Measurements from ENCODE around the gene RIMBP2.

Gene RIMBP2

DNA sequence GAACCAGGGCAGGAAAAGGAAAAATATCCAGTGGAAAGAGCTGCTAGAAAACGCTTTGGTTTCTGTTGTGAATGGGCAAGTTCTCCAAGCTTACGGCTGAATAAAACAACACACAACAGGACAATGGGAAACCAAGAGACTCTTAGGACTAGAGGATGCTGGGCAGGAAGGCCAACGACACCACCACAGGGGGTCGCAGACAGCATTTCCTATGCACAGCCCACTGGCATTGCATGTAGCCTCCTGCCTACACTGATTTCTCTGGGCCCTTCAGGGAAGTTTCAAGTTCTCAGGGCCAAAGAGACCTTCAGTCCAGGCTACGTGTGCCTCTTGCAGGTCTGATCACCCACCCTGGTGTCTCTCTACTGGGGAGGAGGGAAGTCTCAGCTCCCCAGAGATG, 108.0 kb downstream of the RIMBP2 start:
- no peaks in the 10 kb centered on the region for H3K36me3 ChIP-seq (ENCODE audit: control insufficient read depth, insufficient read depth, low read length)
- no peak overlapping the region for H4K5ac ChIP-seq (ENCODE audit: low read length)
- peak; percentile 66 for DNase-seq
- no peak overlapping the region for H4K8ac ChIP-seq (ENCODE audit: low read depth, low read length)
- no peak overlapping the region for H2BK15ac ChIP-seq (replicated peaks; ENCODE audit: low read depth)
- peaks cover 2% of the 10 kb centered on the region for H3K4me1 ChIP-seq (ENCODE audit: control insufficient read depth, low read depth, low read length)
- H3K23ac ChIP-seq (ENCODE audit: low read length): no peak overlapping the region
- H2BK5ac ChIP-seq (ENCODE audit: low read length): no peak overlapping the region
- H3K4me3 ChIP-seq (ENCODE audit: low read length): no peak overlapping the region
- H3K27ac ChIP-seq (ENCODE audit: low read depth, low read length): no peak overlapping the region
- no peak overlapping the region for H3K56ac ChIP-seq (ENCODE audit: low read length)
- H2AK5ac ChIP-seq (ENCODE audit: low read length): no peak overlapping the region
- H3K9ac ChIP-seq (ENCODE audit: low read length): no peak overlapping the region
- H2BK120ac ChIP-seq (ENCODE audit: low read depth, low read length): no peak overlapping the region
- no peaks in the 10 kb centered on the region for H3K79me1 ChIP-seq (ENCODE audit: low read length)
- H3K18ac ChIP-seq (ENCODE audit: low read length): no peak overlapping the region
- no peak overlapping the region for H3K4me2 ChIP-seq (ENCODE audit: low read length)
- no peaks in the 10 kb centered on the region for H3K27me3 ChIP-seq (ENCODE audit: insufficient read depth, low read length, poor library complexity)
- no peak overlapping the region for H3K4ac ChIP-seq (ENCODE audit: low read depth, low read length)
- no CpG with 5 or more reads among the region's 5 CpGs for WGBS (ENCODE audit: extremely low coverage, insufficient coverage, low lambda C conversion rate)
- no peaks in the 10 kb centered on the region for H3K79me2 ChIP-seq (ENCODE audit: control insufficient read depth, insufficient read depth, low read length)

DNA sequence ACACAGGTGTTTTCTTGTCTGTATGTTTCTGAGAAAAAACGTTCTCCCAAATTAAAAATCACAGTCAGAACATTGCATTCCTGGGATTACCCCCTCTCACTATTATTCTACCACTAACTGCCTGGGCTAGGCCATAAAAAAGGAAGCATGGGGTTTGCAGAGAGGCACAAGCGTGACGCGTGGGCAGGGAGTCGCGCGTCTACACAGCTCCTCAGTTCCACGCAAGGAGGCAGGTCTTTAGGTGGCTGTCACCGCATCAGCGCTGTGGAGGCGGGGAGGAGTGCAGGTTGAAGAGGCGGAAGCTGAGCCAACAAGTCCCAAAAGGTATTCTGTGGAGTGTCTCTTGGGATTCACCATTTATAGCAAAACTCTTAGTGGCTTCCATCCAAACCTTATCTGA, 109.9 kb downstream of the RIMBP2 start:
- no peak overlapping the region for H3K18ac ChIP-seq (ENCODE audit: low read length)
- H3K4me2 ChIP-seq (ENCODE audit: low read length): no peak overlapping the region
- no peaks in the 10 kb centered on the region for H3K79me1 ChIP-seq (ENCODE audit: low read length)
- no peak overlapping the region for H3K9ac ChIP-seq (ENCODE audit: low read length)
- no peaks in the 10 kb centered on the region for H3K27me3 ChIP-seq (ENCODE audit: insufficient read depth, low read length, poor library complexity)
- DNase-seq: no peak
- no peak overlapping the region for H3K4me3 ChIP-seq (ENCODE audit: low read length)
- H2BK120ac ChIP-seq (ENCODE audit: low read depth, low read length): no peak overlapping the region
- no peak overlapping the region for H2AK5ac ChIP-seq (ENCODE audit: low read length)
- no peak overlapping the region for H2BK15ac ChIP-seq (replicated peaks; ENCODE audit: low read depth)
- H4K8ac ChIP-seq (ENCODE audit: low read depth, low read length): no peak overlapping the region
- no peak overlapping the region for H3K23ac ChIP-seq (ENCODE audit: low read length)
- no peak overlapping the region for H4K5ac ChIP-seq (ENCODE audit: low read length)
- WGBS (ENCODE audit: extremely low coverage, insufficient coverage, low lambda C conversion rate): no CpG with 5 or more reads among the region's 12 CpGs
- no peak overlapping the region for H3K27ac ChIP-seq (ENCODE audit: low read depth, low read length)
- no peaks in the 10 kb centered on the region for H3K36me3 ChIP-seq (ENCODE audit: control insufficient read depth, insufficient read depth, low read length)
- no peak overlapping the region for H3K4ac ChIP-seq (ENCODE audit: low read depth, low read length)
- peaks cover 2% of the 10 kb centered on the region for H3K4me1 ChIP-seq (ENCODE audit: control insufficient read depth, low read depth, low read length)
- no peaks in the 10 kb centered on the region for H3K79me2 ChIP-seq (ENCODE audit: control insufficient read depth, insufficient read depth, low read length)
- no peak overlapping the region for H3K56ac ChIP-seq (ENCODE audit: low read length)
- H2BK5ac ChIP-seq (ENCODE audit: low read length): no peak overlapping the region

DNA sequence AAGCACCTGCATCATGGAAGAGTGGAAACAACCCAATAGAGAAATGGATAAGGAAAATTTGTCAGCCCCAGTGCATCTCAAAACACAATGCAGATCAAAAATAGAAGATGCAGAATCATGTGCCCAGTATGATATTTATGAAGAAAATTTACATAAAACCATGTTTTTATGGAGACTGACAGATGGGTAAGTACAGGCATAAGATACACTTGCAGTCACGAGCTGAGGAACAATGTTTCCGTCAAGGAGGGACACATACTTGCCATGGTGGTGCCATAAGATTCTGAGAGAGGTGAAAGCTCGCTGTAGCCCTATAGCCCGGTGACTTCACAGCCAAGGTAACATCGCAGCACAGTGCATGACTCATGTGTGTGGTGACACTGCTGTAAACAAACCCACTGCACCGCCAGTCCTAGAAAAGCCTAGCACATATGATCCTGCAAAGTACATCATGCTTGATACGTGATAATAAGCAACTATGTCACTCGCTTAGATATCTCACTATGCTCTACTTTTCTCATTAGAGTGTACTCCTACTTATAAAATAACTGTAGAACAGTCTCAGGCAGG, 112.6 kb downstream of the RIMBP2 start:
- Histone ChIP-seq H3K4me3 (ENCODE audit: low read length) (no peak overlapping the region), H3K23ac (ENCODE audit: low read length) (peak overlapping the region; percentile 70), H3K4me2 (ENCODE audit: low read length) (no peak overlapping the region), H3K27me3 (ENCODE audit: insufficient read depth, low read length, poor library complexity) (no peaks in the 10 kb centered on the region), H3K27ac (ENCODE audit: low read depth, low read length) (no peak overlapping the region), H2BK120ac (ENCODE audit: low read depth, low read length) (no peak overlapping the region), H3K4ac (ENCODE audit: low read depth, low read length) (no peak overlapping the region), H3K4me1 (ENCODE audit: control insufficient read depth, low read depth, low read length) (peaks cover 2% of the 10 kb centered on the region), H3K79me2 (ENCODE audit: control insufficient read depth, insufficient read depth, low read length) (no peaks in the 10 kb centered on the region), H2BK15ac (replicated peaks; ENCODE audit: low read depth) (no peak overlapping the region), H4K5ac (ENCODE audit: low read length) (no peak overlapping the region), H4K8ac (ENCODE audit: low read depth, low read length) (no peak overlapping the region), H3K36me3 (ENCODE audit: control insufficient read depth, insufficient read depth, low read length) (no peaks in the 10 kb centered on the region), H3K56ac (ENCODE audit: low read length) (no peak overlapping the region), H3K79me1 (ENCODE audit: low read length) (no peaks in the 10 kb centered on the region), H2BK5ac (ENCODE audit: low read length) (no peak overlapping the region), H2AK5ac (ENCODE audit: low read length) (no peak overlapping the region), H3K9ac (ENCODE audit: low read length) (no peak overlapping the region), H3K18ac (ENCODE audit: low read length) (no peak overlapping the region)
- DNase-seq: no peak
- WGBS (ENCODE audit: extremely low coverage, insufficient coverage, low lambda C conversion rate): no CpG with 5 or more reads among the region's 8 CpGs

DNA sequence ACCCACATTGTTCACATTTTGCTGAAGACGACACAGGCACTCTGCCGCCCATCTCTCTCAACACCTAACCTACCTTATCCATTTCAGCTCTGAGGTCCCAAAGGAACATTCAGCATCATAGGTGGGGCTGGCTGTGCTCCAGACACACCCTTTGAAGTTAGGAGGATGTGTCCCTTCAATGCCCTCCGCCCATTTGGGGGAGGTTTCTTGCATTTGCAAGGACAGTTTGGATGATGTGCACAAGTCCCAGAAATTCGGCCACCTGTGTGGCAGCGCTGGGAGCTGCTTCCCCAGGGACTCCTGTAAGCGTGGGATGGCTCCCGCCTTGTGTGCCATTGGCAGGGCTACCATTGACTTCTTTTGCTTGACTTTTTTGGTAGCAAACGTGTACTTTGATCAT, 113.8 kb downstream of the RIMBP2 start:
- WGBS (ENCODE audit: extremely low coverage, insufficient coverage, low lambda C conversion rate): no CpG with 5 or more reads among the region's 8 CpGs
- H3K4me1 ChIP-seq (ENCODE audit: control insufficient read depth, low read depth, low read length): no peaks in the 10 kb centered on the region
- no peak overlapping the region for H3K4ac ChIP-seq (ENCODE audit: low read depth, low read length)
- H3K79me2 ChIP-seq (ENCODE audit: control insufficient read depth, insufficient read depth, low read length): no peaks in the 10 kb centered on the region
- no peak overlapping the region for H3K23ac ChIP-seq (ENCODE audit: low read length)
- H2BK15ac ChIP-seq (replicated peaks; ENCODE audit: low read depth): no peak overlapping the region
- DNase-seq: no peak
- no peaks in the 10 kb centered on the region for H3K79me1 ChIP-seq (ENCODE audit: low read length)
- H3K4me3 ChIP-seq (ENCODE audit: low read length): no peak overlapping the region
- no peak overlapping the region for H3K27ac ChIP-seq (ENCODE audit: low read depth, low read length)
- H3K4me2 ChIP-seq (ENCODE audit: low read length): no peak overlapping the region
- no peak overlapping the region for H3K18ac ChIP-seq (ENCODE audit: low read length)
- H2BK5ac ChIP-seq (ENCODE audit: low read length): no peak overlapping the region
- no peak overlapping the region for H4K8ac ChIP-seq (ENCODE audit: low read depth, low read length)
- no peak overlapping the region for H2AK5ac ChIP-seq (ENCODE audit: low read length)
- H3K36me3 ChIP-seq (ENCODE audit: control insufficient read depth, insufficient read depth, low read length): no peaks in the 10 kb centered on the region
- H3K9ac ChIP-seq (ENCODE audit: low read length): no peak overlapping the region
- no peak overlapping the region for H3K56ac ChIP-seq (ENCODE audit: low read length)
- H3K27me3 ChIP-seq (ENCODE audit: insufficient read depth, low read length, poor library complexity): no peaks in the 10 kb centered on the region
- no peak overlapping the region for H4K5ac ChIP-seq (ENCODE audit: low read length)
- no peak overlapping the region for H2BK120ac ChIP-seq (ENCODE audit: low read depth, low read length)

DNA sequence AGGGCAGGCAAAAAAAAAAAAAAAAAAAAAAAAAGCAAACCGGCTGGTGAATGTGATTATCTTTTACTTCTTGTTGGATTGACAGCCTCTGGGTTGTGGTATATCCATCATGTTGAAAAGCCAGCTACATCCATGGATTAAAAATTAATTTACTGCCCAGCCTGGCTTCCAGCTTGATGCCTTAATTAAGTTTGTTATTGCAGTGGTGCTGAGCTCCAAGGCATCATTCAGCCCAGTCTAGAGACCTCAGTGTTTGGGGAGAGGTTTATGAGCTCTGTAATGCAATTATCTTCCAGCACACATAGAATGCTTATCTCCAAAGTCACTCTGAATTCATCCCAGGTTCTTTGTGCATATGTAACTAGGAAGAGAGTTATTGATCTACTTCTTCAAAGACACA, 114.8 kb downstream of the RIMBP2 start:
- Histone ChIP-seq H3K79me1 (ENCODE audit: low read length) (no peaks in the 10 kb centered on the region), H3K27ac (ENCODE audit: low read depth, low read length) (no peak overlapping the region), H3K4me1 (ENCODE audit: control insufficient read depth, low read depth, low read length) (no peaks in the 10 kb centered on the region), H2AK5ac (ENCODE audit: low read length) (no peak overlapping the region), H3K18ac (ENCODE audit: low read length) (no peak overlapping the region), H4K5ac (ENCODE audit: low read length) (no peak overlapping the region), H3K4me3 (ENCODE audit: low read length) (no peak overlapping the region), H3K4ac (ENCODE audit: low read depth, low read length) (no peak overlapping the region), H2BK15ac (replicated peaks; ENCODE audit: low read depth) (no peak overlapping the region), H4K8ac (ENCODE audit: low read depth, low read length) (no peak overlapping the region), H3K36me3 (ENCODE audit: control insufficient read depth, insufficient read depth, low read length) (no peaks in the 10 kb centered on the region), H3K4me2 (ENCODE audit: low read length) (no peak overlapping the region), H3K79me2 (ENCODE audit: control insufficient read depth, insufficient read depth, low read length) (no peaks in the 10 kb centered on the region), H2BK5ac (ENCODE audit: low read length) (no peak overlapping the region), H3K23ac (ENCODE audit: low read length) (no peak overlapping the region), H3K56ac (ENCODE audit: low read length) (no peak overlapping the region), H3K9ac (ENCODE audit: low read length) (no peak overlapping the region), H3K27me3 (ENCODE audit: insufficient read depth, low read length, poor library complexity) (no peaks in the 10 kb centered on the region), H2BK120ac (ENCODE audit: low read depth, low read length) (no peak overlapping the region)
- DNase-seq: no peak
- WGBS (ENCODE audit: extremely low coverage, insufficient coverage, low lambda C conversion rate): no CpG with 5 or more reads among the region's 1 CpG

DNA sequence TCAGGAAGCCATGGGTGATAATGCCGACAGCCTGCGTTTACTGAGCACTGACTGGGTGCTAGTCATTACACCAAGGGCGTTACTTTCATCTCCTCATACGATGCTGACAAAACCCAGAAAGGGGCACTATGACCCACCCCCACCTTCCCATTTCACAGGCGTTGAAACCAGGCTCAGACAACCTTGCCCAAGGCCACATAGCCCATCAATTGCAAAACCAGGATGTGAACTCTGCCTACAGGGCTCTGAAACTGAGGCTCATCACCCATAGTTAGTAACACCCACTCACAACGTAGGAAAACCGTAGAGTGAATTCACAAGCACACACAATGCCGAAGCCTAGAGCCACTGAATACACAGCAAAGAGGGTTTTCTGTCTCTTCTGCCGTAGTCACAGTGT, 119.9 kb downstream of the RIMBP2 start:
- Histone ChIP-seq H3K36me3 (ENCODE audit: control insufficient read depth, insufficient read depth, low read length) (no peaks in the 10 kb centered on the region), H2BK15ac (replicated peaks; ENCODE audit: low read depth) (no peak overlapping the region), H3K79me1 (ENCODE audit: low read length) (no peaks in the 10 kb centered on the region), H2BK120ac (ENCODE audit: low read depth, low read length) (no peak overlapping the region), H4K8ac (ENCODE audit: low read depth, low read length) (no peak overlapping the region), H3K9ac (ENCODE audit: low read length) (no peak overlapping the region), H3K18ac (ENCODE audit: low read length) (no peak overlapping the region), H3K27ac (ENCODE audit: low read depth, low read length) (no peak overlapping the region), H3K4me2 (ENCODE audit: low read length) (no peak overlapping the region), H4K5ac (ENCODE audit: low read length) (no peak overlapping the region), H3K4me3 (ENCODE audit: low read length) (no peak overlapping the region), H3K4me1 (ENCODE audit: control insufficient read depth, low read depth, low read length) (no peaks in the 10 kb centered on the region), H3K23ac (ENCODE audit: low read length) (no peak overlapping the region), H2BK5ac (ENCODE audit: low read length) (no peak overlapping the region), H3K56ac (ENCODE audit: low read length) (no peak overlapping the region), H2AK5ac (ENCODE audit: low read length) (no peak overlapping the region), H3K4ac (ENCODE audit: low read depth, low read length) (no peak overlapping the region), H3K27me3 (ENCODE audit: insufficient read depth, low read length, poor library complexity) (no peaks in the 10 kb centered on the region), H3K79me2 (ENCODE audit: control insufficient read depth, insufficient read depth, low read length) (no peaks in the 10 kb centered on the region)
- no peak for DNase-seq
- no CpG with 5 or more reads among the region's 9 CpGs for WGBS (ENCODE audit: extremely low coverage, insufficient coverage, low lambda C conversion rate)

Data from mesendoderm (in vitro differentiated cells).